SU-DHL-6 (cell line): ENCODE data around the gene NGLY1.

Experiments used
- H2AFZ ChIP-seq: fragments of 200-600 bp; sonication (generic); 2 replicates; pipeline ENCODE4 v1.6.1; 2014; ENCODE audit warnings: low read depth, mild to moderate bottlenecking, moderate library complexity, mixed read lengths, antibody characterized with exemption, low read length; ENCODE audit not compliant: severe bottlenecking
- H3F3A ChIP-seq: fragments of 200-600 bp; shearing (Covaris generic); 2 replicates; pipeline ENCODE4 v1.6.0; 2016; ENCODE audit warnings: antibody characterized with exemption, mild to moderate bottlenecking; ENCODE audit not compliant: insufficient read depth
- H3K27ac ChIP-seq: fragments of 200-600 bp; sonication (generic); 2 replicates; pipeline ENCODE4 v1.5.1; 2016; ENCODE audit warnings: low read depth, mild to moderate bottlenecking, low read length, moderate library complexity, mixed read lengths
- H3K27me3 ChIP-seq: fragments of 200-600 bp; sonication (generic), shearing (Covaris generic); 2 replicates; pipeline ENCODE4 v1.6.0; 2014; ENCODE audit warnings: mild to moderate bottlenecking, low read length
- H3K36me3 ChIP-seq: fragments of 200-600 bp; sonication (generic); 2 replicates; pipeline ENCODE4 v1.6.1; 2014; ENCODE audit warnings: mild to moderate bottlenecking, low read length, mixed read lengths
- H3K4me2 ChIP-seq: fragments of 300-600, 200-600 bp; shearing (Covaris generic), sonication (generic); 2 replicates; pipeline ENCODE4 v1.6.0; 2014; ENCODE audit warnings: low read length, low read depth, mild to moderate bottlenecking; ENCODE audit not compliant: poor library complexity, severe bottlenecking
- H3K4me3 ChIP-seq: fragments of 200-600 bp; sonication (generic); 2 replicates; pipeline ENCODE4 v1.5.1; 2014; ENCODE audit warnings: antibody characterized with exemption, low read length, mild to moderate bottlenecking, mixed read lengths; ENCODE audit not compliant: insufficient read depth, poor library complexity, severe bottlenecking
- H3K79me2 ChIP-seq: fragments of 200-600 bp; sonication (generic); 2 replicates; pipeline ENCODE4 v1.6.1; 2014; ENCODE audit warnings: mild to moderate bottlenecking, low read length, moderate library complexity; ENCODE audit not compliant: insufficient read depth
- H3K9ac ChIP-seq: fragments of 200-600 bp; sonication (generic); 2 replicates; pipeline ENCODE4 v1.7.0; 2014; ENCODE audit warnings: mild to moderate bottlenecking, low read length
- H3K9me2 ChIP-seq: fragments of 200-600 bp; sonication (generic); replicated peaks from 2 replicates; pipeline ENCODE4 v1.6.1; 2014; ENCODE audit warnings: low read length; ENCODE audit not compliant: insufficient read depth
- H3K9me3 ChIP-seq: fragments of 200-600 bp; sonication (generic); 2 replicates; pipeline ENCODE4 v1.6.1; 2014; ENCODE audit warnings: low read length, mixed read lengths; ENCODE audit not compliant: insufficient read depth
- H4K20me1 ChIP-seq: fragments of 200-600 bp; sonication (generic); 2 replicates; pipeline ENCODE4 v1.6.1; 2014; ENCODE audit warnings: low read depth, mild to moderate bottlenecking, antibody characterized with exemption, low read length, moderate library complexity, mixed read lengths
- EZH2phosphoT487 ChIP-seq: fragments of 200-600 bp; sonication (generic), shearing (Covaris generic); conservative IDR thresholded peaks from 2 replicates; pipeline ENCODE4 v1.6.1; 2018; ENCODE audit warnings: mild to moderate bottlenecking, antibody characterized with exemption, low read length, moderate library complexity, mixed read lengths
- TF ChIP-seq, protein P1 (sequence below): fragments of 200-600 bp; sonication (generic); IDR thresholded peaks from one replicate; pipeline ENCODE4 v1.5.1; 2017; ENCODE audit warnings: antibody characterized with exemption, mild to moderate bottlenecking, low read length, moderate library complexity; ENCODE audit not compliant: insufficient read depth, poor library complexity, severe bottlenecking

Gene NGLY1

DNA sequence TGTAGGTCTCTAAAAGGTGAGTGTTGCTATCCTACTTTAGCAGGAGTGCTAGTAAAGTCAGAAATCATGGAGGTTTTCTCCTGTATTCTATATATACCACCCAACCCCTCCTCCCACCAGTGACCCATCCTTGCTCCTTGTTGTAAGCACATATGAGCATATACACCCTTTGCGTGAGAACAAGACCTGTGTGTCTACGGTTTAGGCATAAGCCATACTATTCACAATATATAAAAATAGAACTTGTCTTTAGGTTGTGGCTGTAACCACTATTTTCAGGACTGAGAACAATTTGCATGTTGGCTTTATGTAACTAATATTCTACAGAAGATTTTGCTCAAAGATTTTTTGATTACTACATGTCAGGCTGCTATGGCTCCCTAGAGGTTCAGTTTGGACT, 59.4 kb downstream of the NGLY1 start:
- TF ChIP-seq, protein P1, sequence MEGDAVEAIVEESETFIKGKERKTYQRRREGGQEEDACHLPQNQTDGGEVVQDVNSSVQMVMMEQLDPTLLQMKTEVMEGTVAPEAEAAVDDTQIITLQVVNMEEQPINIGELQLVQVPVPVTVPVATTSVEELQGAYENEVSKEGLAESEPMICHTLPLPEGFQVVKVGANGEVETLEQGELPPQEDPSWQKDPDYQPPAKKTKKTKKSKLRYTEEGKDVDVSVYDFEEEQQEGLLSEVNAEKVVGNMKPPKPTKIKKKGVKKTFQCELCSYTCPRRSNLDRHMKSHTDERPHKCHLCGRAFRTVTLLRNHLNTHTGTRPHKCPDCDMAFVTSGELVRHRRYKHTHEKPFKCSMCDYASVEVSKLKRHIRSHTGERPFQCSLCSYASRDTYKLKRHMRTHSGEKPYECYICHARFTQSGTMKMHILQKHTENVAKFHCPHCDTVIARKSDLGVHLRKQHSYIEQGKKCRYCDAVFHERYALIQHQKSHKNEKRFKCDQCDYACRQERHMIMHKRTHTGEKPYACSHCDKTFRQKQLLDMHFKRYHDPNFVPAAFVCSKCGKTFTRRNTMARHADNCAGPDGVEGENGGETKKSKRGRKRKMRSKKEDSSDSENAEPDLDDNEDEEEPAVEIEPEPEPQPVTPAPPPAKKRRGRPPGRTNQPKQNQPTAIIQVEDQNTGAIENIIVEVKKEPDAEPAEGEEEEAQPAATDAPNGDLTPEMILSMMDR = no peak
- TF ChIP-seq EZH2phosphoT487 = no peak

DNA sequence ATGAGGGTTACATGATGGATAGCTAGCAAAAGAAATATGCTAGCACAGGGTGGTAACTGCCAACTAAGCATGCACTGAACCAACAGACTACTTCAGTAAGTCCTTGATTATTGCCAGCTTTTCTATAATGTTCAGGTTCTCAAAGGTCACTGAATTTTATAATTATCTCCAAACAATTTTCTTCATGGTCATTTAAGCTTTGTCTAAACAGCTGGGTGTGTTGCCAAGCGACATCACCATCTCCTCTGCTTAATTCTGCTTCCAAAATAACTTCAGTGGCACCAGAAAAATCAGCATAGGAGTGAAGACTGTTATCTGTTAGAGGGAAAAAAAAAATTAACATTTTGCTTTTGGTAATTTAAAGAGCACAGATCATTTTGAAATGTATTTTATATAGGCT, 63.9 kb downstream of the NGLY1 start:
- Histone ChIP-seq H3K4me3 (no peak overlapping the region), H3K27me3 (no peaks in the 10 kb centered on the region), H3K9me3 (no peaks in the 10 kb centered on the region), H3F3A (no peaks in the 10 kb centered on the region), H3K36me3 (peaks cover 31% of the 10 kb centered on the region; the same call in 1 of the 2 replicates), H4K20me1 (no peaks in the 10 kb centered on the region; the same call in 1 of the 2 replicates), H3K79me2 (no peaks in the 10 kb centered on the region), H3K9me2 (no peaks in the 10 kb centered on the region), H3K27ac (no peak overlapping the region), H2AFZ (no peak overlapping the region), H3K4me2 (no peak overlapping the region), H3K9ac (no peak overlapping the region)
- TF ChIP-seq EZH2phosphoT487 = no peak
- TF ChIP-seq, protein P1 = no peak

More for the DNA sequence above, 59.4 kb downstream of the NGLY1 start:
- H2AFZ ChIP-seq = no peak overlapping the region
- no peaks in the 10 kb centered on the region for H3K79me2 ChIP-seq
- H3K9me2 ChIP-seq = no peaks in the 10 kb centered on the region
- H3K9ac ChIP-seq = no peak overlapping the region
- H3K4me2 ChIP-seq = no peak overlapping the region
- H3K27ac ChIP-seq = no peak overlapping the region
- no peak overlapping the region for H3K4me3 ChIP-seq
- no peaks in the 10 kb centered on the region; the same call in 1 of the 2 replicates for H4K20me1 ChIP-seq
- H3K27me3 ChIP-seq = no peaks in the 10 kb centered on the region
- H3K9me3 ChIP-seq = no peaks in the 10 kb centered on the region
- H3F3A ChIP-seq = no peaks in the 10 kb centered on the region
- peaks cover 35% of the 10 kb centered on the region for H3K36me3 ChIP-seq

DNA sequence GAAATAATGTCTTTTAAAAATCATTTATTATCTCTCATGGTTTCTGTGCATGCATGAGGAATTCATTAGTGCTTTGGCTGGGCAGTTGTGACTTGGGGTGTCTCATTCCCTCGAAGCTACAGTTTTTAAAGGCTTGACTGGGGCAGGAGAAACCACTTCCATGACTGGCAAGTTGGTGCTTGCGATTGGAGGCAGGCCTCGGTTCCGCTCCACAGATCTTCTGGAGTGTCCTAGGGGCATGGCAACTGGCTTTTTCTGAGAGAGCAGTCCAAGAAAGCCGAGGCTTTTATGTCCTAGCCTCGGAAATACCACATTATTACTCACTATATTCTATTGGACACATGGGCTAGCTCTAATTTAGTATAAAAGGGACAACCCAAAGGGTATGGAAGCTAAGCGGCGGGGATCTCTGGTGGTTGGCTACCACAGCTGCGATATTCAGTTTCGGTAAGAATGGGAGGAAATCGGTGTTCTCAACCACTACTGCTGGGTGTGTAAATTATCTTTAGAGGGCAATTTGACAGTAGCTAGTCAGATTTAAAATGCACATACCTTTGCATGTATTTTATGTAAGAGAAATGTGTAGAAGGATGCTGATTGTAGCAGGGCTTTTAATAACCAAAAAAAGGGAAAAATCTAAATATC, 69.8 kb downstream of the NGLY1 start:
- Histone ChIP-seq H2AFZ (no peak overlapping the region), H3K4me3 (no peak overlapping the region), H3F3A (no peaks in the 10 kb centered on the region), H3K9ac (no peak overlapping the region), H3K27ac (no peak overlapping the region), H3K4me2 (no peak overlapping the region), H3K79me2 (no peaks in the 10 kb centered on the region), H3K36me3 (peaks cover 8% of the 10 kb centered on the region; the same call in 1 of the 2 replicates), H3K27me3 (no peaks in the 10 kb centered on the region), H4K20me1 (no peaks in the 10 kb centered on the region), H3K9me2 (no peaks in the 10 kb centered on the region), H3K9me3 (no peaks in the 10 kb centered on the region)
- no peak for TF ChIP-seq EZH2phosphoT487
- TF ChIP-seq, protein P1 = no peak
